ENCODE data around the gene PRSS12. TPM values are rescaled to one million over a fixed set of nuclear protein-coding genes. Genes with fewer than 3 reads are reported as not detected.

The PRSS12 gene
- total and polyA plus RNA-seq, 8 donors: 0.45 to 21.7 (median 9.0) TPM

- Histone ChIP-seq H3K27me3 (no peaks in the 10 kb centered on the region), H3K36me3 (no peaks in the 10 kb centered on the region), H3K9me3 (no peaks in the 10 kb centered on the region), H3K4me1 (no peaks in the 10 kb centered on the region), H3K4me3 (no peak overlapping the region), H3K27ac (no peak overlapping the region)
- TF ChIP-seq CTCF (IDR thresholded peaks at IDR 0.05) (no peak), POLR2A (IDR thresholded peaks at IDR 0.05) (no peak), EP300 (IDR thresholded peaks at IDR 0.05) (no peak), POLR2AphosphoS5 (IDR thresholded peaks at IDR 0.05) (no peak)
- no peak for DNase-seq
- 89 to 96% (median 93%) methylated on average over 3 of the region's 3 CpGs for WGBS, 5 donors
- intact Hi-C loops (cut with DNase I; ENCODE audit: low total_unique reads): no loop called here
These were observed 102.9 kb downstream of the PRSS12 start for GRCh38 chr4:118249890-118250289.

GRCh38 chr4:118237531-118237930 is 115.3 kb downstream of the PRSS12 start:
- H3K4me1 ChIP-seq: no peaks in the 10 kb centered on the region
- no peak overlapping the region for H3K4me3 ChIP-seq
- 79 to 96% (median 88%) methylated on average over 2 of the region's 2 CpGs for WGBS, 5 donors
- H3K27me3 ChIP-seq: no peaks in the 10 kb centered on the region
- intact Hi-C loops (cut with DNase I; ENCODE audit: low total_unique reads): no loop called here
- no peak overlapping the region for H3K27ac ChIP-seq
- TF ChIP-seq POLR2AphosphoS5 (IDR thresholded peaks at IDR 0.05): no peak
- DNase-seq: no peak
- H3K9me3 ChIP-seq: no peaks in the 10 kb centered on the region
- no peaks in the 10 kb centered on the region for H3K36me3 ChIP-seq

GRCh38 chr4:118235566-118236120 is 117.2 kb downstream of the PRSS12 start:
- H3K9me3 ChIP-seq: no peaks in the 10 kb centered on the region
- intact Hi-C loops (cut with DNase I; ENCODE audit: low total_unique reads): no loop called here
- WGBS, 5 donors: 89 to 100% (median 93%) methylated on average over 1 of the region's 1 CpG
- no peak overlapping the region for H3K27ac ChIP-seq
- no peak overlapping the region for H3K4me3 ChIP-seq
- H3K27me3 ChIP-seq: no peaks in the 10 kb centered on the region
- TF ChIP-seq EP300 (IDR thresholded peaks at IDR 0.05) (no peak), POLR2A (IDR thresholded peaks at IDR 0.05) (no peak), POLR2AphosphoS5 (IDR thresholded peaks at IDR 0.05) (no peak), CTCF (IDR thresholded peaks at IDR 0.05) (no peak)
- DNase-seq: no peak
- H3K4me1 ChIP-seq: no peaks in the 10 kb centered on the region
- H3K36me3 ChIP-seq: no peaks in the 10 kb centered on the region

Small RNA genes within 50 kb of the gene (small RNA-seq; reads per million reads assigned to genes)
- gene SNORA24: 0 reads per million in 4 donors

All from stomach (tissue), 9 donors.